Mesodermal cell (in vitro differentiated cells): ENCODE results near the gene PTBP3.

ENCODE experiments used
- H3K27ac ChIP-seq: 2 replicates; pipeline ENCODE4 v1.7.0; 2013; ENCODE audit warnings: mild to moderate bottlenecking, low read depth, low read length, moderate library complexity; ENCODE audit not compliant: severe bottlenecking
- H3K36me3 ChIP-seq: 2 replicates; pipeline ENCODE4 v1.7.1; 2013; ENCODE audit warnings: mild to moderate bottlenecking, low read length, moderate library complexity; ENCODE audit not compliant: control insufficient read depth, insufficient read depth
- H3K4me1 ChIP-seq: one replicate; pipeline ENCODE4 v1.7.1; 2013; ENCODE audit warnings: mild to moderate bottlenecking, low read length; ENCODE audit not compliant: insufficient read depth, control insufficient read depth, poor library complexity, severe bottlenecking
- H3K4me3 ChIP-seq: 2 replicates; pipeline ENCODE4 v1.7.0; 2013; ENCODE audit warnings: low read length, control low read depth, mild to moderate bottlenecking; ENCODE audit not compliant: insufficient read depth, poor library complexity, severe bottlenecking; ENCODE audit errors: extremely low read depth
- H3K9me3 ChIP-seq: 2 replicates; pipeline ENCODE4 v1.7.1; 2013; ENCODE audit warnings: mild to moderate bottlenecking, low read length, moderate library complexity; ENCODE audit not compliant: control insufficient read depth
- WGBS, 2 experiments: methylation state at CpG; one replicate each; pipeline ENCODE4 v1.1.5; 2013; ENCODE audit warnings: missing lambda C conversion rate in 2 of 2; ENCODE audit not compliant: insufficient coverage in 2 of 2; 5-methylcytosine and 5-hydroxymethylcytosine counted together

Gene PTBP3

DNA sequence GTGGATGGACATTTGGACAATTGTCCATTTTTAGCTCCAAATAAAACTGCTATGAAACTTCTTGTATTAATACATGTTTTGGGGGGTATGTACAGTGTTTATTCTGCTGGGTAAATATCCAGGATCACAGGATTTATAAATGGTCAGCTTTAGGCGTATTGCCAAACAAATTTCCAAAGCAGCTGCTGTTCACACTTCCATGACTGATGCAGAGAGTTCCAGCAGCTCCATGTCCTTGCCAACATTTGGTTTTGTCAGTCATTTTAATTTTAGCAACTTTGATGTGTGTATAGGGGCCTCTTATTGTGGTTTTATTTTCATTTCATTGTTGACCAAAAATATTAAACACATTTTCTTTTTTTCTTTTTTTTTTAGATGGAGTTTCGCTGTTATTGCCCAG lies 148.5 kb downstream of the PTBP3 start:
- Histone ChIP-seq H3K9me3 (peaks cover 2% of the 10 kb centered on the region), H3K4me3 (no peak overlapping the region), H3K36me3 (no peaks in the 10 kb centered on the region), H3K4me1 (peaks cover 11% of the 10 kb centered on the region), H3K27ac (no peak overlapping the region)
- WGBS, 2 experiments = 100% methylated on average over 2 of the region's 2 CpGs

DNA sequence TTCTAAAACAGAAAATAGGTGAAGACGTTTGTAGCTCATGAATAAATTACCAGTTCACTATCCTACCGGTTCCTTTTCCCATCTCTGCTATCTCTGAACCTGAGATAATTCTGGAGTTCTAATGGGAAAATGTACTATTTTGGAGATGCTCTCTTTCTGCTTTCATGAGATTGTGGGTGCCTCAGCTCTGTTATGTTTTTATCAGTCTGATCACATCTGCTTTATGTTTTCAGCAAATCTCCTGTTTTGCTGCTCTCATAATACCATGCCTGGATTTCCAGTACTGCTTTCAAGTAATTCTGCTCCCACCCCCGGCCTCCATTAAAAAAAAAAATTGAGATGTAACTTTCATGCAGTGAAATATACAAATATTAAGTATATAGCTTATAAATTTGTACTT lies 149.2 kb downstream of the PTBP3 start:
- Histone ChIP-seq H3K27ac (no peak overlapping the region), H3K9me3 (peaks cover 2% of the 10 kb centered on the region), H3K36me3 (no peaks in the 10 kb centered on the region), H3K4me1 (peaks cover 12% of the 10 kb centered on the region), H3K4me3 (no peak overlapping the region)
- 100% methylated on average over 1 of the region's 3 CpGs; no CpG with 5 or more reads in 1 of the 2 experiments for WGBS, 2 experiments

DNA sequence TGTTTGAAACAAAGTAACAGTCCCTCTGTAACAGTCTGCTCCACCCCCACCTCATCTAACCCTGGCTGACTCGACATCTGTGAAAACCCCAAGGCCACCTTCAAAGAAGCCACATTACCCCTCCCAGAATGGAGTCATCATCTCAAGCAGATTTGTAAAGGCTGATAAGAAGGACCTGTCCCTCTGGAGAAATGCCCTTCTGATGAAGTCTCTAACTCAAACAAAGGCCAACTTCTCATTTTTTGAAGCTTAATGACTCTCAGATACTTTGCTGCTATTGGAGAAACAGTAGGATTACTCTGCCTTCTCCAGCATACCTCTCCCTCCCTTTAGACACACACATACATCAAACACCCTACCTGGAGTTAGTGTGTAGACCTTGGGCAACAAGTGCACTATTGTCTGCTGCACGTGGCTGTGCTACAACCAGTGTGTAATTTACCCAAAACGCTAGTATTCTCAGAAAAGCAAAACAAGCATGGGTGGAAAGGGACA lies 153.0 kb downstream of the PTBP3 start:
- Histone ChIP-seq H3K4me1 (peaks cover 20% of the 10 kb centered on the region), H3K27ac (no peak overlapping the region), H3K36me3 (no peaks in the 10 kb centered on the region), H3K4me3 (no peak overlapping the region), H3K9me3 (peaks cover 2% of the 10 kb centered on the region)
- WGBS, 2 experiments = 44 to 49% methylated on average over 3 of the region's 3 CpGs

DNA sequence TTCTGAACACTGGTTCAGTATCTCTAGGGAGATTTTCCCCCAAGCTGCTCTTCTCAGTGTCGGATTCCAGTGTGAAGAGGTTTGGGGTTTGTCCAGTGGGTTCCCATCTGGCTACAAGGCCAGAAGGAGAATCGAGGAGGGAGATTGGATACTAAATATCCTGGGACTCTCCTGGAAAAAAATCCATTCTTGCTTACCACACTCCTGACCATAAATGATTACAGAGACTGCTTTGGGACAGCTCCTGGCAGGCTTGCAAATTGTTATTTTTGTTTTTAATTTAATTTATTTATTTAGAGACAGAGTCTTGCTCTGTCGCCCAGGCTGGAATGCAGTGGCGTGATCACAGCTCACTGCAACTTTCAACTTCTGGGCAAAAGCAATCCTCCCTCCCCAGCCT lies 153.6 kb downstream of the PTBP3 start:
- peaks cover 2% of the 10 kb centered on the region for H3K9me3 ChIP-seq
- no peak overlapping the region for H3K4me3 ChIP-seq
- WGBS, 2 experiments = 60 to 100% methylated on average over 1 of the region's 4 CpGs
- H3K36me3 ChIP-seq = no peaks in the 10 kb centered on the region
- H3K27ac ChIP-seq = no peak overlapping the region
- peaks cover 20% of the 10 kb centered on the region for H3K4me1 ChIP-seq

DNA sequence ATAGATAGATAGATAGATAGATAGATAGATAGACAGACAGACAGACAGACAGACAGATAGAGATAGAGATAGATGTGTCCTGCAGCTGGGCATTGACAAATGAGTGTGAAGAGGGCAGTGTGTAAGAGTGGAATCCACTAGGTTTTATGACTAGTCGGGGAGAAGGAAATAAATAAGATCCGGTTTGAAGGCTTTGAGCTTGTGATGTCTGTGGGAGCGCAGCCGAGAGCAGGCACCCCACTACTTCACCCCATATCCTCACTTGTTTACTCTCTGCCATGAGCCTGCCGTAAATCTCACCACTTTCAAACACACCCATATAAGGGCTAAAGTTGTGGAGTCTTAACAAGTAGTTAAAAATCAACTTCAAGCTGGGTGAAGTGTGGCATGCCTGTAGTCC lies 156.9 kb downstream of the PTBP3 start:
- Histone ChIP-seq H3K36me3 (no peaks in the 10 kb centered on the region), H3K27ac (no peak overlapping the region), H3K4me1 (peaks cover 28% of the 10 kb centered on the region), H3K9me3 (no peaks in the 10 kb centered on the region), H3K4me3 (no peak overlapping the region)
- 80 to 90% methylated on average over 2 of the region's 5 CpGs for WGBS, 2 experiments

DNA sequence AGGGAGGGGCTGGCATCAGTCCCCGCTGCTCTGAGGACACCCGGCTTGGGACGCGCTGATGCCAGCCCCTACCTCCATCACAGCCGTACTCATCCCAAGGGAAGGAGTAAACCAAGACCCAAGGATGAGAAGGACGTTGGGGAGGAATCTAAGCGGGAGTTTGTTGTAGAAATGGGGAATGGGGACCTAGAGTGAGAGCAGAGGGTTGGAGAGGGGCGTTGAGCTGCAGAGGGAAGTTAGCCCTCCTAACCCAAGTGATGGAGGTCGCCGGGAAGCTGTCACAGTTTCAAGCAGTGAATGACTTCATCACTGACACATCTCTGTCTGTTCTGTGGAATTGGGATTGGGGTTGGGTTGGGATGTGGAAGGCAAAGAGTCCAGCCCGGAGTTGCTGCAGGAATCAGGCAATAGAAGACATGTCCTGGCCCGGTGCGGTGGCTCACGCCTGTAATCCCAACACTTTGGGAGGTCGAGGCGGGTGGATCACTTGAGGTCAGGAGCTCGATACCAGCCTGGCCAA lies 157.6 kb downstream of the PTBP3 start:
- Histone ChIP-seq H3K9me3 (no peaks in the 10 kb centered on the region), H3K4me3 (peak overlapping the region; percentile 51), H3K27ac (no peak overlapping the region), H3K4me1 (peaks cover 26% of the 10 kb centered on the region), H3K36me3 (no peaks in the 10 kb centered on the region)
- 63 to 75% methylated on average over 10 to 11 of the region's 17 CpGs for WGBS, 2 experiments

DNA sequence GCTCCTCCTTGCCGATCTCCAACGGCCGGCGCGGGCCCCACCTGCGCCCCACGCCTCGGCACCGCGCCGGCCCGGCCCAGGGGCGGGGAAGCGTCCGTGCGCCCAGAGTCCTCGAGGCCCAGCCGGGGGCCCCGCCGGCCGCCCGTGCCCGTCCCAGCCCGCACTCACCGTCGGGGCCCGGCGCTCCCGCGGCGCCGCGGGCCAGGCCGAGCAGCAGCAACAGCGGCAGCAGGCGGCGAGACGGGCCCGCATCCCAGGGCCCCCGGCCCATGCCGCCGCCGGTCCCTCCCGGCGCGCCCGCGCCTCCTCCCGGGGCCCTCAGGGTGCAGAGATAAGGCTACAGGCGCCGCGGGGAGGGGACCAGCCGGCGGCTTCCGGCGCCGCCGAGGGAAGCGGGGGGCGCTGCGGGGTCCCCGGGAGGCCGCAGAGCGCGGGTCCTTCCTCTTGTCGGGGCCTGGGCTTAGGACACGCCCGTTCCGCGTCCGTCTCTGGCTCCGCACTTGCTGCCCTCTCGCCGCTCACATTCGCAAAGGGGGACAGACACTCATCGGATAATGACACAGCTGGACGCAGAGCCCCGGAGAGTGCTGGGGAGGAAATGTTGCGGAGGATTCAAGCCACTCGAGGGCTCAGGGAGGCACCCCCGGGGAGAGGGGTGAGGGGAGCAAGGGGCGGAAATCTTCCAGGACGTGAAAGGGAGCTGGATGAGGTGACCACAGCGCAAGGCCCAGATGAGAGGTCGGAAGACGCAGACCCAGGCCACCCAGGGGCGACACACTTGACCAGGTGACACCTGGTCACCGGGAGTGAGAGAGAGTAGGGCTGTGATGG lies 158.2 kb downstream of the PTBP3 start, which contains the start of gene SUSD1:
Gene SUSD1, minus strand, starts transcription at position 333 of the 831 bp plus-strand sequence. Its CDS starts 62 bp downstream, at position 271.
- Histone ChIP-seq H3K4me3 (peak within 1 kb of the TSS; percentile 51), H3K4me1 (peaks cover 19% of the 10 kb centered on the region), H3K36me3 (no peaks in the 10 kb centered on the region), H3K27ac (no peak within 1 kb of the TSS), H3K9me3 (no peaks in the 10 kb centered on the region)
- WGBS, 2 experiments = 3 to 4% methylated on average over 50 to 58 of the region's 88 CpGs

DNA sequence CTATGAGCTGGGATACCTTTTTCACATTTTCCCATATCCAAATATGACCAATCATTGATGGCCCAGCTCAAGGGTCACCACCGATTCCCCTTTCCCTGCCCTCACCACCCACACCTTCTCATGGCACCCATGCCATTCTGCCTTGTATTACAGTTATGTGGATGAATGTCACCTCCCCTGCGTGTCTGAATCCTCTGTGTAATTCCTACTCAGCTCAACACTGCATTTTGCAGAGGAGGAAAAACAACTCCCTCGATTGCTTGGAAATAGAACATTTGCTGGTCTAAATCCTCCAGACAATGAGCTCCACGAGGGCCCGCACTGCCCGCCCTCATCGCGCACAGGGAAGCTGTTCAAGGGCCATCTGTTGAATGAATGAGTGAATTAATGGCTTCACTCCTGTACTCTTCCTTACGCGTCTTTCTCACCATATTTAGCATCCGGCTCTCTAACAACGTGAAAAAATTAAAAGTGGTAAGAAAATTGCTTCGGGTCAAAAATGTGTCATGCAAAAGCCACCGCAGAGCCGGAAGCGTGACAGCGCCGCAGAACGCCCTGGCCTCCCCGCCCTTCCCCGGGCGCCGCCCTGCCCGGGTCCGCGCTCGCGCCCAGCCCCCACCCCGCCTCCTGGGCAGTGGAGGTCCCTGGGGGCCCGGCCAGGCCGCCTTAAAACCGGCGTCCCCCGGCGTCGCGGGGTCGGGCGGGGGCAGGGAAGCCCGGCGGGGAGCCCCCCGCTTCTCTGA lies 159.0 kb downstream of the PTBP3 start:
- Histone ChIP-seq H3K4me1 (peaks cover 16% of the 10 kb centered on the region), H3K27ac (no peak overlapping the region), H3K36me3 (no peaks in the 10 kb centered on the region), H3K4me3 (peak overlapping the region; percentile 51), H3K9me3 (no peaks in the 10 kb centered on the region)
- 9 to 16% methylated on average over 31 to 32 of the region's 42 CpGs for WGBS, 2 experiments

DNA sequence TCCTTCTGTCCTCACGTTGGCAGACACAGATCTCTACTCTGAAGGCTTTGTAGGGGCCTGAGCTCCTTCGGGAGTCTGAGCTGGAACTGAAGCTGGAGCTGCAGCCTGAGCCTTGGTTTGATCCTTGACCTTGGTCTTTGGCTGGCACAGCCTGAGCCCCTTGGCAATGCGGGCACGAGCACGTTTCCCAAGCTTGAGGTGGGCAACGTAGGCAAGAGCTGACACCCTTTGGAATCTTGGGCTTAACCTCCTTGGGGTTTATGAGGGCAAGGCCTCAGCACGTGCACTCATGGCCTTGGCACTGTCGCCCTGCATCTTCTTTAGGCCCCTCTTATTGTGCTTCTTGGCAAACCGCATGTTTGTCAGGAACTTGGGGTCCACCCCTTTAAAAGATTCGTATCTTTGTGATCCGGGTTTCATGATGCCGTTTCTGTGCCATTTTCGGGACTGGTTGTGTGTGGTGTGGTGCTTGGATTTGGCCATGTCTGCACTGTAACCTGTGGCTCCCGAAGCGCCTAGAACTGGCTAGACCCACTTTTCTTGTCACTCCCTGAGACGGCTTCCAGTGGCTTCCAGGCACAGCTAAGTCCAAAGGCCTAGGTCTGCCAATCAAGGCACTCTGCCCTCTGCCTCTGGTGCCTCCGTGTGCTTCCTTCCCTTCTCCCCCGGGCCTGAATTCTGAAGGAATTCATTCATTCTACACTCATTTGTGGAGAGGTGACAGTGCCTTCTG lies 159.8 kb downstream of the PTBP3 start:
- Histone ChIP-seq H3K27ac (no peak overlapping the region), H3K9me3 (no peaks in the 10 kb centered on the region), H3K4me1 (peaks cover 16% of the 10 kb centered on the region), H3K4me3 (no peak overlapping the region), H3K36me3 (no peaks in the 10 kb centered on the region)
- 93 to 97% methylated on average over 15 to 17 of the region's 18 CpGs for WGBS, 2 experiments

DNA sequence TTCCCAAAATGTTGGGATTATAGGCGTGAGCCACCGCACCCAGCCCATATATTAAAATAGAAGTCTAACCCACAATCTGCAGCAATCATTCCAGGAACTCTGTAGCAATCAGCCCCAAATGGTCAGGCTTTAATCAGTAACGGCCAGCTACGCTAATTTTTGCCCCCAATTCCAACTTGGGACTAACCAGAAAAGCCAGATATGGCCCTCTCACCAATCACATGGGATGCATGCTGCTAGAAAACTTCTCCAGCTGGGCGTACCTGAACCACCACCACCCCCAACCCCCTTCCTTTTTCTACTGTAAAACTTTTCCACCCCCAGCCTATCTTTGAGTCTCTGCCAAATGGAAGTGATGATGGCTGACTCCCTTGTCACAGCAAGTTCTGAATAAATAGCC lies 162.5 kb downstream of the PTBP3 start:
- 85 to 96% methylated on average over 4 of the region's 5 CpGs for WGBS, 2 experiments
- Histone ChIP-seq H3K9me3 (no peaks in the 10 kb centered on the region), H3K27ac (no peak overlapping the region), H3K36me3 (no peaks in the 10 kb centered on the region), H3K4me3 (no peak overlapping the region), H3K4me1 (peaks cover 8% of the 10 kb centered on the region)
